Activated CD4-positive, alpha-beta T cell treated with anti-CD3 and anti-CD28 coated beads, Interleukin-2, amount 50 U/mL, for 1 hour (primary cell): ENCODE results near the gene DPYD.

Experiments used
- DNase-seq: peaks from one replicate; pipeline ENCODE4 v3.0.0-alpha.2; 2020

The DPYD gene

GRCh38 chr1:97920832-97921571 lies at the start of gene DPYD:
TSS of gene DPYD (minus strand) at chr1:97921034. CDS start at chr1:97920922, 112 bp downstream.
- DNase-seq: peak; percentile 81

GRCh38 chr1:97960470-97960869 lies 39.6 kb upstream of the DPYD start:
- no peak for DNase-seq

GRCh38 chr1:97947695-97948094 lies 26.9 kb upstream of the DPYD start:
- no peak for DNase-seq

GRCh38 chr1:97943354-97943753 lies 22.5 kb upstream of the DPYD start:
- DNase-seq: no peak

- DNase-seq: no peak
Measured at GRCh38 chr1:97942161-97943123, 21.6 kb upstream of the DPYD start.

- no peak for DNase-seq
Measured at GRCh38 chr1:97938285-97938642, 17.4 kb upstream of the DPYD start.

- DNase-seq: no peak
Measured at GRCh38 chr1:97936976-97937375, 16.1 kb upstream of the DPYD start.

- DNase-seq: no peak
Measured at GRCh38 chr1:97934491-97934890, 13.7 kb upstream of the DPYD start.

- DNase-seq: no peak
Measured at GRCh38 chr1:97929874-97930851, 9.3 kb upstream of the DPYD start.

- no peak for DNase-seq
Measured at GRCh38 chr1:97926017-97926708, 5.3 kb upstream of the DPYD start.

GRCh38 chr1:97925151-97925550 lies 4.3 kb upstream of the DPYD start:
- DNase-seq: no peak

- DNase-seq: no peak
Measured at GRCh38 chr1:97923811-97924210, 3.0 kb upstream of the DPYD start.

GRCh38 chr1:97920276-97920831 lies 480 bp downstream of the DPYD start:
- DNase-seq: no peak

GRCh38 chr1:97919585-97920261 lies 1.1 kb downstream of the DPYD start:
- DNase-seq: no peak

GRCh38 chr1:97918961-97919360 lies 1.9 kb downstream of the DPYD start:
- no peak for DNase-seq

- no peak for DNase-seq
Measured at GRCh38 chr1:97913506-97914139, 7.2 kb downstream of the DPYD start.

GRCh38 chr1:97911266-97912215 lies 9.3 kb downstream of the DPYD start:
- DNase-seq: no peak

- no peak for DNase-seq
Measured at GRCh38 chr1:97909266-97909665, 11.6 kb downstream of the DPYD start.

- no peak for DNase-seq
Measured at GRCh38 chr1:97907886-97908285, 12.9 kb downstream of the DPYD start.
